Stimulated activated CD4-positive, alpha-beta T cell treated with anti-CD3 and anti-CD28 coated beads, Interleukin-4, amount 100 ng/mL, for 1 hour (primary cell): ENCODE results near the gene EFHC2.
"Not testable (repeated sequence)": the region's sequence is repeated elsewhere in the genome, so short reads cannot be mapped to it uniquely, and the experiment has no call there.

Source experiments
- DNase-seq: peaks from one replicate; pipeline ENCODE4 v3.0.0-alpha.2; 2020

Gene EFHC2

DNA sequence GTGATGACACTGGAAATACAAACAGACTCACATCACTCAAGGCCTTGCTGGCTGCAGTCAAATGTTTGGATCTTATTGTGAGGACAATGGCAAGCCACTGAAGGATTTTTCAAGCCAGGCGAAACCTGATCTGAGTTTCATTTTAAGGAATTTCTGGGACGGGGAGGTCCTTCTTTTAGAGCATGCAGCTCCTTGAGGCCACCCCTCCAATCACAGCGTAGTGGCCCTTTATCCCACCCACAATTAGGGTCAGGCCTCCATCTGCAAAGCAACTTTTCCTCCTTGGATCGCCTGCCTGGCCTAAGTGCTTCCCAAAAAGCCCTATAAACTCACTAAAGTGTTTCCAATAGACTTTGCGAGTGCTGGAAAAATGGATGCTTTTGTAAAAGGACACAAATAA is 115.5 kb downstream of the EFHC2 start:
- no peak for DNase-seq

DNA sequence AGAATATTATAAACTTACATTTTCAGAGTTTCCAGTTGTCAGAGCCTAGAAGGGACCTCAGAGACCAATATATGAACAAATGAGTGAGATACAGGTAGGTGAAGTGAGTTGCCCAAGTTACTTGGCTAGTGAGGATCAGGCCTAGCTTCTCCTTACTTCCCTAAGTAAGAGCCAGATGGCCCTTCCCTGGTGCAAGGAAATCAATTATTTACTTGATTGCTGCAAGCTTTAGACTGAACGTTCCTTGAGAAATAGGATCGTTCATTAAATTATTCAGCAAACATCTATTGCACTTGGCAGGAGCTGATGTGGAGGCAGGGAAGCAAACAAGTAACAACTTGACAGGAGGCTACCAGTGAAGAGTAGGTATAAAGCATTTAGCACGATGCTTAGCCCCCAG is 117.8 kb downstream of the EFHC2 start:
- DNase-seq, result no peak

DNA sequence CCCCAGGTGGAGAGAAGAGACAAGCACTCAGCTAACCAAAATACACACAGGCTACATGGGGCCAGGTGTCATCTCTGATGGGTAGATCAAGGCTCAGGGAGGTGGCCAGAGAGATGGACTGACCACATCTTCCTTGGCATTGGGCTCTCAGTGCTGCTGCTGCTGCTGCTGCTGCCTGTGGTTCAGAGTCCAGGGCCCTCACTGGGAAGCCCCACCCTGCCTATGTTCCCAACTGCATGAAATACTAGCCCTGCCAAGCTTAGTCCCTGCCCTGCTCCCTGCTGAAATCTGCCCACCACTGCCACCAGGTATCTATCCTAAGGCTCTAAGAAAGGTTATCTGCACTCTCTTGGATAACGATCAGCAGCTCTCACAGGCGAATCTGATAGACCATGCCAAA is 118.7 kb downstream of the EFHC2 start:
- DNase-seq, result no peak

DNA sequence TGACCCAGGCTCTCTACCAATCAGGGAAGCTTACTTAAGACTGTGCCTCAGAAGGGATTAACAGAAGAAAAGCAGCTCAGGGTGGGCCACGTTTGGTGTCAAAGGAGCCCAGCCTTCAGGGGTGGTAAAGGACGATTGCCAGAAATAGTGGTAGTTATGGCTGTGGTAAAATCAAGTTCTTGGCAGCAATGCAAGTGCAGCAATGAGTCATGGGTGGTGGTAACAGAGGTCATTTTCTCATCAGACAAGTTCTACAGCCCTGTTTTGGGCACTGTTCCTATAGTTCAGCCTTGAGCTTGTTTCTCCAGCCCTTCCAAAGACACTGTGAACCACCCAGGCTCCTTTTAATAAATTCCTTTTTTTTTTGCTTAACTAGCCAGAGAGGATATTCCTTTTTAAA is 120.3 kb downstream of the EFHC2 start:
- no peak for DNase-seq

DNA sequence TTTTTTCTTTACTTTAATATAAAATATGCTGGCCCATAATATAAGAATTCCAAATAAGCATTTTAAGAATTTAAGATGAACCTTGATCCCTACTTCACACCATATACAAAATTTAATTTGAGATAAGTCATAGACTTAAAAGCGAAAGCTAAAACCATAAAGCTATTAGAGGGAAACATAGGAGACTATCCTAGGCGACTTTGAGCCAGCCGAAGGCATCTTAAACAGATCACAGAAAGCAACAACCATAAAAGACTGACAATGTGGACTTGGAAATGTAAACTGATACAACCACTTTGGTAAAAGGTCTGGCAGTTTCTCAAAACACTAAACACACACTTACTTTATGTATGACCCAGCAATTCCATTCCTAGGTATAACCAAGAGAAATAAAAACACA is 125.0 kb downstream of the EFHC2 start:
- no peak for DNase-seq

DNA sequence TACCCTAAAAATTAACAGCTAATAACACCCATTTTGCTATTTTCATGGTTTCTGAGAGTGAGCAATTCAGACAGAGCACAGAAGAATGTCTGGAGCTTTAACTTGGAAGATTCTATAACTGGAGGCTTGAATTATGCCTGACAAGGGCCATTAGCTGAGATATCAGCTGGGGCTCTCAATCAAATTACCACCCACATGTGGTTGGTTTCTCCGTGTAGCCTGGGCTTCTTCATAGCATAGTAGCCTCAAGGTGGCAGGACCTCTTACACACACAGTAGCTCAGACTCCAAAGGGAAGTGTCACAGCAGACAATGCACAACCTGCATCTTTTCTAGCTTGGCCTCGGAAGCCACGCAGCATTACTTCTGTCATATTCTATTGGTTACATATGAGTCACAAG is 127.3 kb downstream of the EFHC2 start:
- no peak for DNase-seq

DNA sequence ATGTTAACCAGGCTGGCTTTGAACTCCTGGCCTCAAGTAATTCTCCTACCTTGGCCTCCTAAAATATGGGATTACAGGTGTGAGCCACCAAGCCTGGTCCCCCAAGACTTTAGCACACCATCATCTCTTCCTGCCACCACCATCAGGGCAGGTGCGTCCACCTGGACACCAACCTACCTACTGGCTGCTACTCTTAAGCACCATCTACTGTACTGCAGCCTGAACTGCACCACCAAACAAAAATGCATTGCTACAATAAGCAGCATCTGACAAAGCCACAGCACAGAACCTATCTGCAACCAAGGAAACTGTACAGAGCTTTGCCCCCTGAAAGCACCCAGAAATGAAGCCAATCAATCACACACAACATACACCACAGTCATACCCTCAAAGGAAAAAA is 139.7 kb downstream of the EFHC2 start:
- DNase-seq, result no peak

DNA sequence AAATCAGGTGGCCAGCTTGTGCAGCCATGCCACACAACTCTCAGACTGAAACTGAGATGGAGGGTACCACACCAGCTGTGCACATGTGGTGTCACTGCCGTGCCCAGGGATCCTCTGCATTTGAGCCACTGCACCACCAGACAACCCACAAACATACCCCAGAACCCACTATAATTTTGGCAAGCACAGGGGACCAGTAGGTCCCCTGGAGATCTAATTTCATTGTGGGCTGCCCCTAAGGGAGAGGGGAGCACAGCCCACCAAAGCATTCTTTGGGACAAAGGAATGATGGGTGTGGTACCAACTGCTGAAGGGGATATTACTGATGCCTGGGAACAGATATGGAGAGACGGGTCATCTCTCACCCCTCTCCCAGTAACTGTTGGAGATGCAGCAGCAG is 140.9 kb downstream of the EFHC2 start:
- no peak for DNase-seq

DNA sequence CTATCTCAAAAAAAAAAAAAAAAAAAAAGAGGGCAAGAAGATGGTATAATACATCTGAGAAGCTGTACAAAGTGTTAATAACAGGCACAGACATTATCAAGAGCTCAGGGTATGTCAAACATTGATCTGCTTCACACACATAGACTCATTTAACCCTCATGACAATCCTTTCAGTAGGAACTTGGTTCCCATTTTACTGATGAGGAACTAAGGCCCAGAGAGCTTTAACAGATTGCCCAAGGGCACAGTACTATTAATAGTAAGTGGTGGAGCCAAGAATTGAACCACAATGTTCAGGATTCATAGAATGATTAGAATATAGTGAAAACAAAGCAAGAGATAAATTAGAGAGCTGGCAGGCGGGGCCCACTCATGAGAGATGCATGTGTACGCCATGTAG is 154.4 kb downstream of the EFHC2 start:
- DNase-seq, result no peak

DNA sequence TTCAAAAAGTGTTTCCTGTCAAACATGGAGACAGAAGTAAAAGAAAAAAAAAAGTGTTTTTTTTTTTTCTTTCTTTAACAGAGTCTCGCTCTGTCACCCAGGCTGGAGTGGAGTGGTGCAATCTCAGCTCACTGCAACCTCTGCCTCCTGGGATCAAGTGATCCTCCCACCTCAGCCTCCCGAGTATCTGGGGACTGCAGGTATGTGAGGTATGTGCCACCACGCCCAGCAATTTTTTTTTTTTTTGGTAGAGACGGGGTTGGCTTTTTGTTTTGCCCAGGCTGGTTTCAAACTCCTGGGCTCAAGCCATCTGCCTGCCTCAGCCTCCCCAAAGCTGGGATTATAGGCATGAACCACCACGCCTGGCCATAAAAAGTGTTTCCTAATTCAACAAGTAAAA is 155.6 kb downstream of the EFHC2 start:
- DNase-seq, result not testable (repeated sequence)

DNA sequence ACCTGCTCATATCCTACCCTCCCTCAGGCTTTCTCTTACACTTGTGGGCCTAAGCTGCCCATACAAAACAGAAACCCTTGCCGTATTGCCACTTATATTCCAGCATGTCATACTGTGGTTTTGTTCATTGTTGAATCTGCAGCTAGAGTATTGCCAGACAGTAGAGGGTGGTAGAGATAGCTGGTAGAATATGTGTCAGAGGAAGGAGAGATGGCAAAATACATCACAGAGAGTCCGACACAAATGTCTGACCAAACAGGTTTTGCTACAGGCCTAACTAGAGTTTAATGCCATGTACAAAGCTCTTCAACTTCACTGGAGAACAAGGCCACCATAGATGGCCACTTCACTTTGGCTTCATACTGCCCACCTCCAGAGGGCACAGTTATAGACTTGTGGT is 160.1 kb downstream of the EFHC2 start:
- DNase-seq, result no peak

DNA sequence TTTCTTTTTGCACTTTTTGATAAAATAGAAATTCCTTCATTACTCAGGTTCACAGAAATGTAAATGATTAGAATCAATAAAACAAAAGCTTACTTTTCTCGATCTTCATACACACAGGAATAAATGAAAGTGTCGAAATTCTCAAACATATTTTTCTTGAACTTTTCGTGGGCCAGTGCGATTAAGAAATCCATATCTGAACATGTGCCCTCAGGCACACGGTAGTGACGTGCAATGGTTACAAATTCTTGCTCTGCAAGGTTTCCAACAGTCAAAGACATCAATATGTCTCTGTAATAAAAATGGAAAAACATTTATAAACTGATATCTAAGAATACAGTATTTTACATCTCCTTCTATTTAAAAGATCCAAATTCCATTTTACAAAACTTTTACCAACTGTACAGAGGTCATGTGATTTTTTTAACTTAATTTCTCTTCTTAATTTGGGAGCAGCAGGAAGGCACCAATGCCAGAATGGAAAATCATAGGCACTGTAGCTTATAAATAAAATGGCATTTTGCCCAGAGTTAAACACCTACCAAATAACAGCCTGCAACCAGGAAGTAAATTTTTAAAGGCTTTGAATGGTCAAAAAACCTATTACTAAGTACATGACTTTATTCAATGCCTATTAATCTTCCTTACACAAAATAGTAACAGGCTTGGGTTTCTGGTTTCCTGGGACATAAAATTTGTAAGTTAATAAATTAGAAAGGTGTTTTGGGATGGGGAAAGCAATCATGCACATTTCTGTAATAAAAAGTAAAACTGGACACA is 165.0 kb downstream of the EFHC2 start:
- DNase-seq, result no peak

DNA sequence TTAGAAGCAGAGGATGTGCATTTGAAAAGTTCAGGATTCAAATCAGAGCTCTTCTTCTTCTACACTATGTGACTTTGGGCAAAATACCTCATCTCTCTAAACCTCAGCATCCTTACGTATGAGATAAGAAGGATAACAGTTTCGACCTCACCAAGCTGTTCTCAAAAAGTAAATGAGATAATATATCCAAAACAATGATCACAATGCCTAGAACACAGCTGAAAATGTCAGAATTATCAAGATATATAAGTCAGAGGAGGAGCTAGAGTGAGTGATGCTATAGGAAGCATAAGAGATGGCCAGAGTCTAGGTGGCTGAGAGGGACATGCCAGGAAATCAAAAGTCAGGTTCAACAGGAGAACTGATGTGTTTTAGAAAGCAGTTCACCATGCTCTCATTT is 168.0 kb downstream of the EFHC2 start:
- DNase-seq, result no peak

DNA sequence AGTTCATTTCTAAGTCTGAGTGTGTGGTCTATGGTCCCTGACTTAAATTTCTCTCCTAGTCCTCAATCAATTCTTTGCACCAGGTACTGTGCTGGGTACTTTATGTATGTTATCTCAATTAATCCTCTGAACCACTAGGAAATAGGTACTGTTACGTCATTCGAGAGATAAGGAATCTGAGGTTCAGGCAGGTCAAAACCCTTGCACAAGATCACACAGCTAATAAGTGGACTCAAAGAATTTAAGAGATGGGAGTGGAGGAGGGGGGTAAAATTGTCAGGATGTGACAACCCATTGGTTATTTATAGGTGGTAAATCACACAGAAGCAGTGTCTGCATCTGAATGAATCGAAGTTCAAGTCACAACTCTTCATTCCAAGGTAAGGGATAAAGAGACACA is 169.4 kb downstream of the EFHC2 start:
- no peak for DNase-seq

DNA sequence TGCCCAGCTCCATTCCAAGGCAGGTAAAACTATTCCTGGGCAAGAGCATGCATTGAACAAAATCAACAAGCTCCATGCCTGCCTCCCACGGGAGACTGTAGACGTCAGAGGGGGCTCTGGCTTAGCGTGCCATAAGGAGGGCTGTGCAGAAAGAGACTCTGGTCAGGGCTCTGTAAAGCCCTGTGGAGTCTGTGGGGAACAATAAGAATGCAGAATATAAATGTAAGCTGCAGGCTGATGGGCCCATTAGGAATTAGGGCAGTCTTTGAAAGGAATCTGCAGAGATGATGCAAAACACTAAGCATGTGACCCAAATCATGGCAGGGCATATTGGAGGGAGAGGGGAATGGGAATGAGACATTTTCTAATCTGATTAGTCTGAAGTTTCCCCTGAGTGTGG is 170.3 kb downstream of the EFHC2 start:
- DNase-seq, result no peak

DNA sequence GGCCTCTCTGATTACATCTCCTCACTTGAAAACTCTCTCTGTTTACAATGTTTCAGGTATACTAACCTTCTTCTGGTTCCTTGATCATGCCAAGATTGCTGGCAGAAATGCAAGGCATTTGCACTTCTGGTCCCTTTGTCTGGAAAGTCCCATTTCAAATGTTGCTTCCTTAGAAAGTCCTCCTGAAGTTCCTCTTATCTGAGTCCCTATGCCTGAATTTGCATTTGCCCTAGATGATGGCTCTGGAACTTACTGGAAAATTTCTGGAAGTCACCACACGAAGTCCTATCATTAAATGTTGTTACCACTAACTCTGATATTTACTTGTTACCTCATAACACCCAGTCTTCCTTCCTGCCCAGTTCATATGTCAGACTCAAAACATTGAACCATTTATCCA is 176.4 kb downstream of the EFHC2 start:
- no peak for DNase-seq

DNA sequence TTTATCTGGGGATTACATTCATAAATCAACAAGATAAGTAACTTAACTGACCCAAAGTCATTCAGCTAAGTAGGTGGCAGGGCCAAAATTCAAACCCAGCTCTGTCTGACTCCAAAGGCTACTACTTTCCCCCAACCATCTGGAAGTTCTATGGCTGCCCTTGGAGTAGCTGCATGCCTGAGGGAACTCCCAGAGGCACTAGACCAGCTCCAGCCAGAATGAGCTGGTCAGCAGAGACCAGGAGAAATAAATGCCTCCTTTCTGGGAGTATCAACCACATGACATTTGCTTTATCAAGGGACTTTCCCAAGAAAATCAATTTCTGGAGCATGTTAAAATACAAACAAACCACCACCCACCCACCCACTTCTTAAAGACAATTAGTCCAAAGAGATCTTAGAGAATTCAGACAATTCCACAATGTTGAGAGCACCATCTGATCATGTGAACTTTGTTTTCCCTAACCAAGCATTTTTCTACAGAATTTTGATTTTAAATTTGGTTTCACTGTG is 180.5 kb downstream of the EFHC2 start:
- no peak for DNase-seq

DNA sequence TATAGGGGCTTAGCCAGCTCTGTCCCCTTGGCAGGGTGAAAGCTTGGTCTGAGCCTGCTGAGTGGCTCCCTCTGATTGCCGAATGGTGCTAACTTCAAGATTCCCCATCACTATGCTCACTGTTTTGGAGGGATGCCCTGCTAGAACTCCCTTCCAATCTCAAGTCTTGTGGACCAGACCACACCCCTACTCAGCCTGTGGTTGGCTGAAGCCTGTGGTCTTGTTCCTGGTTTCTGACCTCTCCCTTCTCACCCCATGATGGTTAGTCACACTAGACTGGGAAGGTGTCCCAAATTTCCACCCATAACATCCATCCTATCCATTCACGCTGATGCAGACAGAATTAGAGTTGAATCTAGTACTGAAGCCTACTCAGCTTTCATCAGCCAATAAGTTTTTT is 185.6 kb downstream of the EFHC2 start:
- no peak for DNase-seq

DNA sequence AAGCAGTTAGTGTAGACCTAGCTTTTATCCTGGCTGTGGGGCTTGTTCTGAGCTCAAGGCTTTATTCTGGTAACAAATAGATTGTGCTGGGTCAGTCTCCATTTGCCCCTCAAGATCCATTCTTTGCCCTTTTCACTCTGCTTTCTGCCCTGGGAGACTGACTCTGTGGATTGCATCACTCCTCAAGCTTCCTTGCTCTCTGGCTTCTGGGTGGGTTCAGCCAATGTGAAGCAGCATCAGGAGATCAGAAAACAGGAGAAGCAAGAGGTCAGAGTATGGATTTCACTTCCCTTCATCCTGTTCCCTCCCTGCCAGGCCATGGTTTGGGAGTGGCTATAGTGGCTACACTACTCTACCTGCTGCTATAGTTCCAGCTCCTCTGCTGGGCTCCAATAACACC is 186.2 kb downstream of the EFHC2 start:
- DNase-seq, result no peak

DNA sequence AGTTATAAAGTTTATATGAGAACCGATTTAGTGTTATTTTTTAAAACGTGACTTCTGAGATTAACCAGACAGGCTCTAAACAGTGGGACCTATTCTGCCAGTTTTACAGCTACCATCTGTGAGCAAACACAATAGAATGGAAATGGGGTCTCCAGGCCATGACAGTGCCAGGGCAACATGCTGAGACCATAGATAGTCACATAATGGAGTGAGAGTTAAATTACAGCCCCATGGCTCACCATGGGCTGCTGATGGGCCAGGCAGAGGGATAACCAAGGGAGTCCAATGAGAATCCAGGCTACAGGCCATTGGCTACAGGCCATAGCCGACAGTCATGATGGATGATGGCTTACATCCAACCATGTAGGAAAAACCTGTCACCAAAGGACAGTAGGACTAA is 186.7 kb downstream of the EFHC2 start:
- DNase-seq, result no peak

DNA sequence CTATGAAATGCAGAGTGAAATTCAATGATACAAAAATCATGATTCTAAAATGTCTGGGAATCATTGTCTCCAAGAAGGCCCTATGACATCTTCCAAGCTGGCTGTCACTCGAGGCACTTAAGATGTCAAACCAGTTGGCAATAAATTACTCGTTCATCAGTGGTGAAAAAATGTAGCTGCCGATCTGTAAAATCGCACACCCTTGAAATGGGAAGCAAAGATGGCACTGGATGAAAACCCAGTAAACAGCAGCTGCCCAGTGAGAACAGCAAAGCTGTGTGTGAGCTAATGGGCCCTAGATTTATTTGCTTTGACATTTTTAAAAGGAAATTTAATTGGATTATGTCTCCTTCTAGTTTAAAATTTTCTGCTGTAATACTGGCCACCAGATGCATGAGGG is 188.3 kb downstream of the EFHC2 start:
- DNase-seq, result no peak

DNA sequence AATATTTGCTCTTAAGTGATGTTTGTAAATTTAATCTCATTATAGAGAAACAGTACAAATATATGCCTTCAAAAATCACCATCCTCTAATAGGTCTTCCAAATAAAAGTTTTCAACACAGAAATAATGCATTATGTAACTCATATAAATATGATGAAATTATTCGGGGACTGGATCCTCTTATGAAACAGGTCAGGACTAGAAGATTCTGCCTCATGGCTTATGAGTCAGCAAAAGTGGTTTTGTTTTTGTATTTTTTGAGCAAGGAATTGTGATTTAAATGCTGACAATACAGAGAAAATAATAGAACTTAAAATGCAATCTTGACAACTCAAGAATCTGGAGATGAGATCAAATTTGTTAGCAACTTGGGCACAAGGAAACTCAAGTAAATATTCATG is 190.6 kb downstream of the EFHC2 start:
- no peak for DNase-seq

DNA sequence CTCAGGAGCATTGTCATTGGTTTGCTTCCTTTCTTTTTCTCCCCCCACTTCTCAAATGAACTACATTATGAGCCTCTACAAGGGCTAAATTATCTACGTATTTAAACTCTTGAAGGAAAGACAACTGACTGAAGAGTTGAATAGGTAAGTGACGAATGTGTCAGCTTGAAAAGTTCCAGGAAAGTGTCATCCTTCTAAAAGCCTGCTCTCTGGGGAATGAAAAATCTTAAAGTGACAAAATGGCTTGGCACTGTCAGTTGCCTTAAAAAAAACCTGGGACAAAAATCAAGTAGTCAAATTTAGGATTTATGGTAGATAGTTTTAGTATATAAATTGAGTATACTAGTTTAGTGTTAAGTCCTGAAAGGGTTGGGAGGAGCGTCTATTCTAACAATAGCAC is 196.3 kb downstream of the EFHC2 start:
- no peak for DNase-seq

DNA sequence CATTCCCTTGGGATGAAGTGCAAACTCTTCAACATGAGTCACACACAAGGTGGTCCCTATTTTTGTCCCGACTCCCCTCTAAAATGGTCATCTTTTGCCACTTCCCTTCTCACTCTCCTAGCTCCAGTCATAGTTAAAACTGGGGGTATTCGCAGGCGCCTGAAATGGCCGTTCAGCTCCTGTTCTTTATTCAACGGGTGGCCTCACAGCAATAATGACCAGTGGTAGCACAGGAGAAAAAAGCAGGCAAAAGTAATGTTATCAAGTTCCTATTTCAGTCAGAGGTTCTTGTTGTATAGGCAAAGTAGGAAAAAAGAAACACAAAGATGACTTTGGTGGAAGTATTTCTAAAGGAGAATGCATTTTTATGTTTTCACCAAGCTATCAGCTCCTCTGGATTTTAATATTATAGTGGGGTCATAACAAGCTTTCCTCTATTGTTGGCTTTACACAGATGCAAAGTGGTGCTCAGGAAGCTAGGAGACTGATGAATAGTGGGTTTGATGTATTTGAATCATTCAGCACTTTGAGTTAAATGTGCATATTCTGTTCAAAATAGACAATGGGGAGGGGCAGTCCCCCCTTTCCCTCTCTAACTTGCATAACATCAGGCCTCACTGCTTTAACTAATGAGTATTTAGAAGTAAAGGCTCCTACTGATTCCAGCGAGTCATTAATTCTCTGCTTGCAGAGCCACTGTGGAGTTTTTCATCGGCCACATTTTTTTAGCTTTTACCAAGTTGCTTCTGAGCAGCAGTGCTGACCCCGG is 199.1 kb downstream of the EFHC2 start:
- no peak for DNase-seq
